Activated CD4-positive, CD25-positive, alpha-beta regulatory T cell treated with anti-CD3 and anti-CD28 coated beads, Interleukin-2, amount 50 U/mL, for 16 hours (primary cell): ENCODE measurements around the gene USF2.
"Not testable (repeated sequence)": the region's sequence is repeated elsewhere in the genome, so short reads cannot be mapped to it uniquely, and the experiment has no call there.

ENCODE experiments used
- DNase-seq: peaks from one replicate; pipeline ENCODE4 v3.0.0-alpha.2; 2020; ENCODE audit warnings: low read depth, low spot score

The USF2 gene, protein sequence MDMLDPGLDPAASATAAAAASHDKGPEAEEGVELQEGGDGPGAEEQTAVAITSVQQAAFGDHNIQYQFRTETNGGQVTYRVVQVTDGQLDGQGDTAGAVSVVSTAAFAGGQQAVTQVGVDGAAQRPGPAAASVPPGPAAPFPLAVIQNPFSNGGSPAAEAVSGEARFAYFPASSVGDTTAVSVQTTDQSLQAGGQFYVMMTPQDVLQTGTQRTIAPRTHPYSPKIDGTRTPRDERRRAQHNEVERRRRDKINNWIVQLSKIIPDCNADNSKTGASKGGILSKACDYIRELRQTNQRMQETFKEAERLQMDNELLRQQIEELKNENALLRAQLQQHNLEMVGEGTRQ

DNA sequence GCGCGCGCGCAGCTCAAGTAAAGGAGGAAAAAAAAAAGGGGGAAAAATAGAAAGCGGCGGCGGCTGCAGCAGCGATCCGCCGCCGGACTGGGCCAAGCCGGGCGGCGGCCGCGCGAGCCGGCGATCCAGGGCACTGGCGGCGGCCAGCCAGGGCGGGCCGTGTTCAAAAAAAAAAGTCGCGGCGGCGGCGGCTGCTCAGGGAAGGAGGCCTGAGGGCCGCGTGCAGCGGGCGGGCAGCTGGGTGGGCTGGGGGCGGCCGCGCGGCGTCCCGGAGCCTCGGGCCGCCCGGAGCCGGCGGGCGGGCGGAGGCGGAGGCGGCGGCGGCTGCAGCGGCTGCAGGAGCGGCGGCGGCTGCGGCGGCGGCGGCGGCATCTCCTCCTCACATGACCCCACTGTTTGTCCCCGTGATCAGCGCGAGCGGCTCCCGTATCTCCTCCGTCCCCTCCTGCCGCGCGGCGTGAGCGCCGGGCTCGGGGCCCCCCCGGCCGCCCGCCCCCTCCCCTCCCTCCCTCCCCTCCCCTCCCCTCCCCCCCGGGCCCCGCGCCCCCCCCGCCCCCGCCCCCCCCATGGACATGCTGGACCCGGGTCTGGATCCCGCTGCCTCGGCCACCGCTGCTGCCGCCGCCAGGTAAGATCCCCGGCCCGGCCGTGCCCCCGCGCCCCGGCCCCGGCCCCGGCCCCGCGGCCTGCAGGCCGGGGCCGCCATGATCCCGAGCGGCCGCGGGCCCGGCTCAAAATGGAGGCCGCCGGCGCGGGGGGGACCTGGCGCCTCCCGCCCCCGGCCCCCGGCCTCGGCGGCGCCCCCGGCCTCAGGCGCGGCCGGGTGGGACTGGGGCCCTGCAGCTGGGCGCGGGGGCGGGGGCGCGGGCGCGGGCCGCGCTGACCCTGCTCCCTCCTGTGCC, at the start of gene USF2:
USF2 (plus strand) TSS at position 427 of the 902 bp plus-strand sequence; CDS start at position 567, 140 bp downstream.
- no peak for DNase-seq

DNA sequence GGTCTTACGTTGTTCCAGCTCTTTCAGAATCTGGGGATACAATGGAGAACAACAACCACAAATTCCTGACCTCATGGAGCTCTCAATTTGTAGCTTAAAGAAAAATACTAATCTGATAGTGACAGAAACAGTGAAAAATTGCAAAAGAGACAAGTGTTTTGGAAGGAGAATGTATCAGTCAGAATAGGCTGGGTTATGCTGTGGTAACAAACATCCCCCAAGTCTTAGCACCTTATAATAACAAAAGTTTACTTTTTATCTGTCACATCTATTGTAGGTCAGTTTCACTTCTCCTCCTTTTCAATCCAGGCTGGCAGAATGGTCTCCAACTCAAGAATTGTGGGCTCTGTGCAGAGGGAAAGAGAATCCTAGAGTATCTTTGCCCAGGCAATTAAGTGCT, 49.8 kb upstream of the USF2 start:
- DNase-seq, result no peak

DNA sequence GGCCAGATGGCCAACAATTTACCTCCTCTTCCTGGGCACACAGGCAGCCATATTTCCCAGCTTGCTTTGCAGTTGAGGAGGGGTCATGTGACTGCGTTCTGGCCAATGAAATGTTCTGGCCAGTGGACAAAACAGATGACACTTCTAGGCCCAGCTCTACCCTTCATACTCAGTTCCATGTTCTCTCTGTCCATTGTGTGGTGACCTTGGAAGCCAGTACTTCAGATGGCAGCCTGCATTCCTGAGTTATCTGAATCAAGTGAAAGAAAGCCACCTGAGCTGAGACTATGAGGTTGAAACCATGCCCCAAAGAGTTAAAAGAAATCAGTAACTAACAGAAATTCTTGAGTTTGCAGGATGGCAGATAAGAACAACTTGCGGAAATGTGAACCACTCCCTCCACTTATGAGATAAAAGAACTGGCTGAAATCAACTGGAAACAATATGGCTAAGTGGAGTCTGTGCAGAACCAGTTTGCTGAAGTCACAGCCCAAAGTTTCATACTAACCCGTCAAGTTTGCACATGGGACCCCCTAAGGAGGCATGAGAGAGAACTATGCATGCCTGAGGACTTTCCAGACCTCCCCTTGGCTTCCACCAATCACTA, 48.3 kb upstream of the USF2 start:
- no peak for DNase-seq

DNA sequence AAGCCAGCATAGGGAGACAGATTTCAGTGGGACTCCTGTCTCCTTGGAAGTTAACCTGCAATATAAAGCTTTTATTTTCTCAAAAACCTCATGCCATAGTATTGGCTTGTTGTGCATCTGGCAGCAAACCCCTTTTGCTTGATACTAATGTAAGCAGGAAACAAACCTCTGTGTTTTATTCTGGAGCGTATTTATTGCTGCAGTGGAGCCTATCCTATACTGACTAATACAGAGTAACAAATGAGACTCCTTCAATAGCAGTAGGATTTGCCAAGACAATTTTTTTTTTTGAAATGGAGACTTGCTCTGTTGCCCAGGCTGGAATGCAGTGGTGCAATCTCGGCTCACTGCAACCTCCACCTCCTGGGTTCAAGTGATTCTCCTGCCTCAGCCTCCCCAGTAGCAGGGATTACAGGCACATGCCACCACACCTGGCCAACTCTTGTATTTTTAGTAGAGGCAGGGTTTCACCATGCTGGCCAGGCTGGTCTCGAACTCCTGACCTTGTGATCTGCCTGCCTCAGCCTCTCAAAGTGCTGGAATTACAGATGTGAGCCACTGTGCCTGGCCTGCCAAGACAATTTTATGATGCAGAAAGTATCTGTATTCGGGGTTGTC, 47.7 kb upstream of the USF2 start:
- not testable (repeated sequence) for DNase-seq

DNA sequence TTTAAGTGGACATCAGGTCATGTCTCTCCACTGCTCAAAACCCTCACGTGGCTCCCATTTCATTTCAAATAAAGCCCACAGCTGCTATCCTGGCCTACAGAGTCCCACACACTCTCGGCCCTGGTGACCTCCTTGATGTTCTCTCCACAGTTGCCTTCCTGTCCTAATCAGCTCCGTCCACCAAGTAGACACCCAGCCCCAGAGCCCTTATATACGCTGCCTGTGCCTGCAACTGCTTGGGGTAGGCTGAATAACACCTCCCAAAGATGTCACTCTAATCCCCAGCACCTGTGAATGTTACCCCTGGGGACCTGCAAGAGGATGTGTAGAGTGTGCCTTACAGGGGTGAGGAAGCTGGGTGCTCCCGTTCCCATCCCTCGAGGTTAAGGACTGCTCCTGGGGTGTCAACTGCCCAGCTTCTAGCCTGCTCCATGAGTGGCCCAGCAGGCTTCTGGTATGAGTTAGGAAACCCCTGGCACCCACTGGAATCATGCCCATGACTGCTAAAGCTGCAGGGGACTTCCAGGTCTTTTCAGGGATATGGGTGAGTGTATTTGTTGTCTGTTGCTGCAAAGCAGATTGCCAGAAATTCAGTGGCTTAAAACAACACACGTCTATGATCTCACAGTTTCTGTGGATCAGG, 46.3 kb upstream of the USF2 start:
- no peak for DNase-seq

DNA sequence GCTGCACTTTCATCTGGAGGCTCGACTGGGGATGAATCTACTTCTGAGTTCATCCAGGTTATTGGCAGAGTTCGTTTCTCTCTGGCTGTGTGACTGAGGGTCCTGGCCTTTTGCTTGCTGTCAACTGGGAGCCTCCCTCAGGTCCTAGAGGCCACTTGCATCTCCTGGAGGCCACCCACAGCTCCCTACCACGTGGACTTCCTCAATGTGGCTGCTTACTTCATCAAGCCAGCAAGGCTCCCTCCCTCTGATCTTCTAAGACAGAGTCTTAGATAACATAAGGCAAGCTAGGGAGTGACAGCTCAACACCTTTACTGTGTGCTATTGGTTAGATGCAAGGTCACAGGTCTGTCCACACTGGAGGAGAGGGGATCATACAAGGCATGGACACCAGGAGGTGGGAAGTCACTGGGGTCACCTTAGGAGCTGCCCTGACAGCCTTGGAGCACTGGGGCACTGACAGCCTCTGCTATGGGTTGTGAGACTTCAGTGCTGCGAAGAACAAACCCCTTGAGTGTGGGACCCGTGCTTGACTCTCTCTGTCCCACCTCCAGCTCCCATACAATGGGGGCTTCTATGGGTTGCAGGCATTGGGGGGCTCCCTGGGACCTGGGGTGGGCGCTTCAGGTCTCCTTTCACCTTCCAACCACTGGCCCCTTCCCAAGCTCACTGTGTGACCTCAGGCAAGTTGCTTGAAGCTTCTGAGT, 45.5 kb upstream of the USF2 start:
- no peak for DNase-seq

DNA sequence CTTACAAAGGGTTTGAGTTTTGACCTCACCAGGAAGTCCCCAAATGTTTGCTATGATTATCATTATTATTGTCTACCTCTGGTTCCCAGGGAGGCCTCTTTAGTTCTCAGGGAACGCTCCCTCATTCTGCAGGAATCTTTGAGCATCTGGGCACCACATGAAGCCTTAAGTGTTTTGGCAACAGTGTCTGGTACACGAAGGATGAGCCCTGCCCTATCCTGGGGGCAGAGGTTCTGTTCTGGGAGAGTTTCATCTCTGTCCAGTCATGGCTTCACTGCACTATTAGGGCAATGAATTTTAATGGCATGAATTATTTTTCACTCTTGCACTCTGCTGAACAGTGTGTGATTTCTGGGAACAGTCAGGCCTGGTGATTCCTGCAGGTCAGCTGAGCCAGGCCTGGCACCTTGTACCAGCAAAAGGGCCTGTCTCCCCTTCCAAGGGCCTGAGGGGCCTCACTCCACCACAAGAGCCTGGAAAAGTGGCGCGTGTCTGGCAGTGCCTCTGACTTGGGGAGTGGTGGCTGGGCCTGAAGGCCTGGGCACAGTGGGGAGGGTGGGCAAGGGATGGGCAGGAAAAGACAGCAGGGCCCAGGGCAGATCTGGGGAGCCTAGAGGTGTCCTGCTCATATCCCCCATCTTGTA, 44.8 kb upstream of the USF2 start:
- no peak for DNase-seq

DNA sequence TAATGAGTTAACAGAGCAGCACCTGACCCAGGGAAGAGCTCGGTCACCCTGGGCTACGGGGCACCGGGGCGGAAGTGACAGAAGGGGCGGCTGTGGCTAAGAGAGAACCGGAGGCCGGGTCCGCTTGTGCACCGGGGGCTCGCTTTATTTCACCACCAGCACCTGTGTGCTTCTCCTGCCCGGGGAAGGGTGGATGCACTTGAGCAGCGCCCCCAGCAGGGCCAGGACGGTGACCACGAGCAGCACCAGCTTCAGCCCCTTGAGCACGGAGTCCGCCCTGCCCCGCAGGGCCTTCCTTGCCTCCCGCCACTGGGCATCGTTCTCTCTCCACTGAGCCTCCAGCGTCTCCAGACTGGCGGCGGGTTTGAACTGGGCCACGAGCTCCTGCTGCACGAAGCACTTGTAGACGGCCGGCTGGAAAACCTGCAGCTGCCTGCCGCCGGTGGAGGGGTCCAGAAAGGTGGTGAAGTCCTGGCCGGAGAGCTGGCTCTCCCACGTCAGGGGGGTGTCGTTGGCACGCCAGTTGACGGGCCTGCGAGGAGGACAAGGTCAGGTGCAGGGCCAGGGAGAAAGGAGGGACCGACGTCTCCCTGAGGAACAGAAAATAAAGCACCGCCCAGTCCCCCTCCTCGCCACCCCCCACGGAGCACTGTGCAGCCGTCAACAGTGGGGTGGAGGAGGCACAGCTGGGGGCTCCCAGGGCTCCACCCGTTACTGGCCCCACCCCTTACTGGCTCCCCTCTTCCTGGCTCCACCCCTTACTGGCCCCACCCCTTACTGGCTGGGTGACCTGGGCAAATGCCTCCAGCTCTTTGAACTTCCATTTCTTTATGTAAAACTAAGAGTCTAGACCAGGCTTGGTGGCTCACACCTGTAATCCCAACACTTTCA, 43.8 kb upstream of the USF2 start:
- DNase-seq, result no peak

DNA sequence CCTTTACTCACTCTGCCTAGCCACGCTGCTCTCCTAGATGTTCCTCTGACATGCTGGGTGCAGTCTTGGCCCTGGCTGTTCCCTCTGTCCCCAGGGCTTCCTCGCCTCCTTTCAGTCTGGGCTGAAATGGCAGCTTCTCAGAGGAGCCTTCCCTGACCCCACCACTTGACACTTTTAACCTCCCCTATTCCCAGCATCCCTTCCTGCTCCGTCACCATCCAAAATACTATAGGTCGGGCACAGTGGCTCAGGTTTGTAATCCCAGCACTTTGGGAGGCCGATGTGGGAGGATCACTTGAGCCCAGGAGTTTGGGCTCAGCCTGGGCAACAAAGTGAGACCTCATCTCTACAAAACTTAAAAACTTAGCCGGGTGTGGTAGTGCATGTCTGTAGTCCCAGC, 42.8 kb upstream of the USF2 start:
- no peak for DNase-seq

DNA sequence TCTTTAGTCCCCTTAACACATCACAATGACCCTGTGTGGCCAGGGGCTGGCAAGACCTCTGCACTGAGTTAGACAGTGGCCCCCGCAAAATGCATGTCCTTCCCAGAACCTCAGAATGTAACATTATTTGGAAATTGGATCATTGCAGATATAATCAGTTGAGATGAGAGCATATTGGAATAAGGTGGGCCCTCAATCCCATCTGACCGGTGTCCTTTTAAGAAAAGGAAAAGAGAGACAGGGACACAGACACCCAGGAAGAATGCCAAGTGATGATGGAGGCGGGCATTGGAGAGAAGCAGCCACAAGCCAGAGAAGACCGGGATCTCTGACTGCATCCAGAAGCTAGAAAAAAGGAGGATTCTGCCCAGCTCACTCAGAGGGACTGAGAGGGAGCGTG, 42.0 kb upstream of the USF2 start:
- no peak for DNase-seq

DNA sequence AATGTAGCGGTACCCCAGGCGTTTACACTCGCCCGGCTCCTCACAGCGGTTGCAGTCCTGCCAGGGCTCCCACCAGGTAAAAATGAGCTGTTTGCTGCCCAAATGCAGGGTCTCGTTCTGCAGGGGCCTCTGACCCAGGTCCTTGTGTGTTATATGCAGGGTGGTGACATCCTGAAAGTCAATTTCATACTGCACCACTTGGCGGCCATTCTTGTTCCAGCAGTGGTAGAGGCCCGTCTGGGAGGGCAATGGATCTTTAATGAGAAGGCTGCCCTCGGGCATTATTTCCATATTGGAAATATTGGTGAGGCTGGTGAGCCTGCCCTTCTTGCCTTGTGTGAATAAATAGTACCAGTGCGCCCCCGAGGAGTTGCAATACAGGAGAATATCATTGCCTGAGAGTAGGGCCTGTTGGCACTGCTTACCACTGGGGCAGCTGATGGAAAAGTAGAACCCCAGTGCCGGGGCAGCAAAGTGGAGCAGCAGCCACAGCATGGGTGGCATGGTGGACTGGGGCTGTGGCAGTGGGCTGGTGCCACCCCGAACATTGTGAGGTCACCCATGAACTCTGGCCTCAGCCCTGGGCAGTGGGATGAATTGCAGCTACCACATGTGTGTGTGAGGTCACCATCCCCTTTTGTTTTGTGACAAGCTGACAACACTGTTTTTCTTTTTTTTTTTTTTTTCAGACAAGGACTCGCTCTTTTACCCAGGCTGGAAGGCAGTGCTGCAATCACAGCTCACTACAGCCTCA, 40.4 kb upstream of the USF2 start, which contains the start of gene FAM187B:
FAM187B (minus strand) TSS at position 563 of the 754 bp plus-strand sequence; CDS start at position 504, 59 bp downstream.
- DNase-seq, result no peak

DNA sequence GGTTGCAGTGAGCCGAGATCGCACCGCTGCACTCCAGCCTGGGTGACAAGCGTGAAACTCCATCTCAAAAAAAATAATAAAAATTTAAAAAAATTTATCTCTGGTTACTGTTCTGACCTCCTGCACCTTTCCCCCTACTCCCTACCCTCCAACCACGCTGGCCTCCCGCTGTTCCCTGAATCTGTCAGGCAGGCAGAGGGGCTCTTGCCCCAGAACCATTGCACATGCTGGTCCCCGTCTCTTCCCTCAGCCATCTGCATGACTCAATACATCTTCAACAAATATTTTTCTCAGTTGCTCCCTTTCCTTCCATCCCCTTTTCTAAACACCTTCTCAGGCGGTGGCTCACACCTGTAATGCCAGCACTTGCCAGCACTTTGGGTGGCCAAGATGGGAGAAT, 39.2 kb upstream of the USF2 start:
- DNase-seq, result no peak

DNA sequence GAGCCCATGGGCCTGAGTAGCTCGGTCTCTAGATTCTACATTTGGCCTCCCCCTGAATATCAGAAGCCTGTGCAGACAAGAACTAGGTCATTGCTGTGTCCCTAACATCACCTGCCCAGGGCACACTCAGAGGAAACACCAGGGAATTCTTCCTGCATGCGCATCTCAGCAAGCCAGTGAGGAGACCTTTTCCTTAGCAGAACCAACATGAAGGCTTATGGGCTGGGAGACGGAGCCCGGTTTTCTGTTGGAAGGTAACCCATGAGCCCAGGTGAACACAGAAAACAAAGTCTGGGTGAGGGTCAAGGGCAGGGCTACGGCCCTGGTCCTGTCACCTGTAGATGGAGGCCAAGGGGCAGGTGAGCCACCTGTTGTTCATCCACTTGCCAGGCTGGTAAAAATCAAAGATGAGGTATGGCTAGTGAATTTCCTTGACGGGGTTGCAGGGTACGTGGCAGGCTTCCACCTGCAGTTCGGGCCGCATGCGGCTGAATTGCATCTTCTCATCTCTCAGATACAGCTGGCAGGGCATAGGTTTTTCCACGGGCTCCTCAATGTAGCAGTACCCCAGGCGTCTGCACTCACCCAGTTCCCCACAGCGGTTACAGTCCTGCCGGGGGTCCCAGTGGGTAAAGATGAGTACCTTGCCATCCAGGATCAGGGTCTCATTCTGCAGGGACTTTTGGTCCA, 36.7 kb upstream of the USF2 start:
- no peak for DNase-seq

DNA sequence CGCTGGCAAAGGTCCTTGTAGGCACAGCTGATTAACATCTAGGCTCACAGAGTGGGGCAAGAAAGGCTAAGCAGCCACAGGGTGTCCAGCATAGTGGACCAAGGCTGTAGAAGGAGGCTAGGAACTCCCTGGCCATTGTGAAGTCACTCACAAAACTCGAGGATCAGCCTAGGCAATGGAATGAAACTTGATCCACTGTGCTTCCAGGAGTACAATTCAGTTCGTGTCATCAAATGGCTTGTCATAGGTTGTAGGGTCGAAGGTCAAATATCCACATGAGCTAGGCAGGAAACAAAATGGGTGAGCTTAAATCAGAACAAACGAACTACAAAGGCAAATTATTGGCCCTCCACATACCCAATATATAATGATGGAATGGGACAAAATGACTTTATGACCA, 35.9 kb upstream of the USF2 start:
- no peak for DNase-seq

DNA sequence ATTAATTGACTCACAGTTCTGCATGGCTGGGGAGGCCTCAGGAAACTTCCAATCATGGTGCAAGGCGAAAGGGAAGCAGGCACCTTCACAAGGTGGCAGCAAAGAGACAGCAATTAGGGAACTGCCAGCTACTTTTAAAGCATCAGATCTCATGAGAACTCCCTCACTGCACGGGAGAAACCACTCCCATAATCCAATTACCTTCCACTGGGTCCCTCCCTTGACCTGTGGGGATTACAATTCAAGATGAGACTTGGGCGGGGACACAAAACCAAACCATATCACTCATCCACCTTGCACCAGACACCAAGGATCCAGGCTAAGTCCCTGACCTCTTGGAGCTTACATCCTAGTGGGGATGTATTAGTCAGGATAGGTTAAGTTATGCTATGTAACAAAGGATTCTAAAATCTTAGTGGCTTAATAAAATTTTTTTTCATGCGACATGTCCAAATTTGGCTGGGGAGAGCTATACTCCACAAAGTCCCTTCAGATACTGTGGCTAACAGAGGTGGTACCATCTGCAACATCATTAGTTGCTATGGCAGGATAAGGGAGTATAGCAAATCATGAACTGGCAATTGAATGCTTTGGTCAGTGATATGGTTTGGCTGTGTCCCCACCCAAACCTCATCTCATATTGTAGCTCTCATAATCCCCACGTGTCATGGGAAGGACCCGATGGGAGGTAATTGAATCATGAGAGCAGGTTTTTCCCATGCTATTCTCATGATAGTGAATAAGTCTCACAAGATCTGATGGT, 31.9 kb upstream of the USF2 start:
- DNase-seq, result no peak

DNA sequence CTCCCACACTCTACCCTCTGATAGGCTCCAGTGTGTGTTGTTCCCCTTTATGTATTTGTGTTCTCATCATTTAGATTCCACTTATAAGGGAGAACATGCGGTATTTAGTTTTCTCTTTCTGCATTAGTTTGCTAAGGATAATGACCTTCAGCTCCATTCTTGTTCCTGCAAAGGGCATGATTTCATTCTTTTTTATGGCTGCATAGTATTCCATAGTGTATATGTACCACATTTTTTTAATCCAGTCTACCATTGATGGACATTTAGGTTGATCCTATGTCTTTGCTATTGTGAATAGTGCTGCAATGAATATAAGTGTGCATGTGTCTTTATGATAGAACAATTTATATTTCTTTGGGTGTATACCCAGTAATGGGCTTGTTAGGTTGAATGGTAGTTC, 29.2 kb upstream of the USF2 start:
- DNase-seq, result not testable (repeated sequence)

DNA sequence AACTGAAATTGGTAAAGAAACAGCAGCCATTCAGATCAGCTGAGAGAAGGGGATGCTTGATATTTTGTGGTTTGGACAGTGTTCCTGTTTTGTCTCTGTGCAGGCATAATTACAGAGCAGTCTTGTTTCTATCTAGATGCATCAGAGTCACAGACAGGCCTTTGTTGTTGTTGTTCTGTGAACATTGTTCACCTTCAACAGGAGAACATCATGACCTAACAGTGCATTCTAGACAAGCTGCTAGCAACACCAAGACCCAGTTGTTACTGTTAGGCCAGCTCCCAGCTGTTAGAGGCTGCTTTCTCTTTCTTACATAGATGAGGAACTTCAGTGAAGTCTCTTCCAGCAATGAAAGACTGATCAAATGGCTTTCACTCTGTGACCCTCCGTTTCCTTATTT, 28.4 kb upstream of the USF2 start:
- no peak for DNase-seq
